Gastroesophageal sphincter (tissue), 2 donors: ENCODE data around the gene NME7.

ENCODE experiments used
- EP300 ChIP-seq: sonication (generic); formaldehyde crosslinking; IDR thresholded peaks from one replicate; pipeline ENCODE4 v1.6.1; 2017; ENCODE audit warnings: antibody characterized with exemption, mild to moderate bottlenecking
- POLR2A ChIP-seq, 2 donors: fragments of 450-650 bp; IDR thresholded peaks; one replicate each; pipeline ENCODE4 v1.6.1; 2017; ENCODE audit warnings: antibody characterized with exemption in 2 of 2, mild to moderate bottlenecking in 2 of 2, moderate library complexity in 1 of 2

- TF ChIP-seq POLR2A (IDR thresholded peaks at IDR 0.05) (no peak), EP300 (no peak)
Observed at GRCh38 chr1:169305356-169305755, 62.2 kb downstream of the NME7 start.
